CD14-positive monocyte (primary cell): Measurements from ENCODE around the gene DGKA. TPM values are rescaled to one million over a fixed set of nuclear protein-coding genes. Genes with fewer than 3 reads are reported as not detected.

Experiments used
- DNase-seq, 3 donors: peaks; one replicate each; pipeline ENCODE4 v3.0.0-alpha.2; 2011 to 2022
- H2AFZ ChIP-seq: 2 replicates; pipeline ENCODE4 v1.6.0; 2012; ENCODE audit warnings: mild to moderate bottlenecking, low read depth, low read length, inconsistent platforms; ENCODE audit not compliant: insufficient read depth, poor library complexity, severe bottlenecking
- H3K27ac ChIP-seq, 2 donors: 1 replicate in 1 of 2; 2 replicates in 1 of 2; pipeline ENCODE4 v1.5.1; 2012 to 2013; ENCODE audit warnings: low read length in 2 of 2, control low read depth in 1 of 2, inconsistent platforms in 1 of 2, low read depth in 1 of 2, mild to moderate bottlenecking in 1 of 2
- H3K27me3 ChIP-seq, 2 donors: one replicate each; pipeline versions ENCODE4 v1.6.0 to v1.6.1; 2011 to 2013; ENCODE audit warnings: low read length in 2 of 2; ENCODE audit not compliant: control insufficient read depth in 2 of 2, insufficient read depth in 2 of 2
- H3K36me3 ChIP-seq, 2 donors: replicated peaks in 1 of 2; 1 replicate in 1 of 2; 2 replicates in 1 of 2; pipeline versions ENCODE4 v1.5.1 to v1.6.1; 2012 to 2013; ENCODE audit warnings: low read length in 2 of 2, control low read depth in 1 of 2, inconsistent platforms in 1 of 2, mild to moderate bottlenecking in 1 of 2; ENCODE audit not compliant: insufficient read depth in 2 of 2, control insufficient read depth in 1 of 2
- H3K4me1 ChIP-seq, 2 donors: 1 replicate in 1 of 2; 2 replicates in 1 of 2; pipeline versions ENCODE4 v1.5.1 to v1.6.1; 2012 to 2013; ENCODE audit warnings: low read length in 2 of 2, control low read depth in 1 of 2, inconsistent platforms in 1 of 2, mild to moderate bottlenecking in 1 of 2, moderate library complexity in 1 of 2; ENCODE audit not compliant: insufficient read depth in 2 of 2, control insufficient read depth in 1 of 2
- H3K4me2 ChIP-seq: replicated peaks from 2 replicates; pipeline ENCODE3; 2012; ENCODE audit warnings: low read length, moderate library complexity, mild to moderate bottlenecking; ENCODE audit not compliant: poor library complexity, severe bottlenecking; ENCODE audit errors: extremely low read depth
- H3K4me3 ChIP-seq, 3 experiments: fragments of 200-600 bp in 1 of 3; sonication (generic) in 1 of 3; replicated peaks in 1 of 3; 1 replicate in 2 of 3; 2 replicates in 1 of 3; pipeline ENCODE4 v1.5.1; 2011 to 2013; ENCODE audit warnings: low read length in 3 of 3, mild to moderate bottlenecking in 3 of 3, control low read depth in 2 of 3, low read depth in 2 of 3, inconsistent platforms in 1 of 3, moderate library complexity in 1 of 3
- H3K79me2 ChIP-seq: 2 replicates; pipeline ENCODE4 v1.6.0; 2012; ENCODE audit warnings: mild to moderate bottlenecking, control low read depth, inconsistent platforms, low read length, moderate library complexity; ENCODE audit not compliant: insufficient read depth
- H3K9ac ChIP-seq: 2 replicates; pipeline ENCODE4 v1.6.0; 2017; ENCODE audit warnings: low read length, mild to moderate bottlenecking; ENCODE audit not compliant: insufficient read depth, poor library complexity, severe bottlenecking
- H3K9me3 ChIP-seq, 2 donors: replicated peaks in 1 of 2; 1 replicate in 1 of 2; 2 replicates in 1 of 2; pipeline versions ENCODE4 v1.5.1 to v1.6.1; 2012 to 2013; ENCODE audit warnings: low read length in 2 of 2, control low read depth in 1 of 2; ENCODE audit not compliant: control insufficient read depth in 1 of 2, insufficient read depth in 1 of 2
- H4K20me1 ChIP-seq: 2 replicates; pipeline ENCODE4 v1.6.0; 2012; ENCODE audit warnings: mild to moderate bottlenecking, low read length, control low read depth, moderate library complexity; ENCODE audit not compliant: insufficient read depth
- H3K27ac Mint-ChIP-seq, 7 donors: one replicate each; pipeline ENCODE4 v1.8.0; 2020; ENCODE audit warnings: mild to moderate bottlenecking in 7 of 7, mixed read lengths in 7 of 7, moderate library complexity in 6 of 7, inconsistent platforms in 2 of 7
- H3K27me3 Mint-ChIP-seq, 3 donors: one replicate each; pipeline ENCODE4 v1.8.0; 2021 to 2022; ENCODE audit warnings: low read depth in 3 of 3, mild to moderate bottlenecking in 3 of 3, mixed read lengths in 3 of 3, moderate library complexity in 3 of 3, inconsistent platforms in 1 of 3
- H3K36me3 Mint-ChIP-seq, 2 donors: one replicate each; pipeline ENCODE4 v1.8.0; 2020; ENCODE audit warnings: mixed read lengths in 2 of 2, inconsistent platforms in 1 of 2, mild to moderate bottlenecking in 1 of 2
- H3K4me1 Mint-ChIP-seq: one replicate; pipeline ENCODE4 v1.8.0; 2020; ENCODE audit warnings: mild to moderate bottlenecking, mixed read lengths
- H3K4me3 Mint-ChIP-seq, 2 donors: one replicate each; pipeline ENCODE4 v1.8.0; 2020; ENCODE audit warnings: mild to moderate bottlenecking in 2 of 2, mixed read lengths in 2 of 2, moderate library complexity in 1 of 2
- H3K9me3 Mint-ChIP-seq, 7 donors: one replicate each; pipeline ENCODE4 v1.8.0; 2020 to 2022; ENCODE audit warnings: mixed read lengths in 7 of 7, mild to moderate bottlenecking in 6 of 7, moderate library complexity in 6 of 7, inconsistent platforms in 2 of 7
- WGBS: methylation state at CpG from one replicate; pipeline ENCODE4 v1.1.5; 2013; ENCODE audit warnings: missing lambda C conversion rate; ENCODE audit not compliant: insufficient coverage; 5-methylcytosine and 5-hydroxymethylcytosine counted together
- intact Hi-C, 2 donors: fragments of 100-400 bp; cut with micrococcal nuclease; formaldehyde crosslinking; loops; one replicate each; pipeline versions ENCODE4 v1.15.0 to v1.15.1; 2023
- polyA plus RNA-seq, 3 donors: library from polyadenylated mRNA; depleted of rRNA in 1 of 3; unstranded in 2 of 3; stranded (reverse) in 1 of 3; fragments of 300-500 nt in 2 of 3; fragments of >200 nt in 1 of 3; fragmentation: Illumina TruSeq in 2 of 3; gene quantifications; 1 replicate in 2 of 3; 2 replicates in 1 of 3; pipeline ENCODE4 v1.2.3, GENCODE V29; 2012 to 2021
- TF ChIP-seq, protein P1 (sequence below): fragments of 200-600 bp; IDR thresholded peaks from one replicate; pipeline ENCODE4 v1.8.0; 2022; ENCODE audit warnings: antibody characterized with exemption, mild to moderate bottlenecking

DGKA gene
- polyA plus RNA-seq, 3 donors: 16.0 to 99.1 (median 21.4) TPM

- peaks cover 14% of the 10 kb centered on the region for H4K20me1 ChIP-seq
- intact Hi-C loops: no loop called here
- H3K4me2 ChIP-seq: no peak overlapping the region
- H3K36me3 Mint-ChIP-seq: peaks cover 19 to 25% of the 10 kb centered on the region in 2 donors
- peaks cover 0 to 2% (median 0%) of the 10 kb centered on the region in 3 donors for H3K27me3 Mint-ChIP-seq
- H3K9me3 ChIP-seq: no peaks in the 10 kb centered on the region
- no peaks in the 10 kb centered on the region for H3K27me3 ChIP-seq
- H3K36me3 ChIP-seq: peaks cover 17 to 24% of the 10 kb centered on the region in 2 donors
- H3K27ac Mint-ChIP-seq: peak overlapping the region in 1 of 7 donors; percentile 49
- H3K27ac ChIP-seq: no peak overlapping the region
- H3K4me1 ChIP-seq: peaks cover 0 to 1% of the 10 kb centered on the region in 2 donors
- H3K9me3 Mint-ChIP-seq: peaks cover 0 to 2% (median 0%) of the 10 kb centered on the region in 7 donors
- H3K9ac ChIP-seq: no peak overlapping the region
- H2AFZ ChIP-seq: no peak overlapping the region
- peaks cover 51% of the 10 kb centered on the region for H3K79me2 ChIP-seq
- peaks cover 6% of the 10 kb centered on the region for H3K4me1 Mint-ChIP-seq
- WGBS: no CpG with 5 or more reads among the region's 2 CpGs
- H3K4me3 ChIP-seq: no peak overlapping the region
- TF ChIP-seq, protein P1, sequence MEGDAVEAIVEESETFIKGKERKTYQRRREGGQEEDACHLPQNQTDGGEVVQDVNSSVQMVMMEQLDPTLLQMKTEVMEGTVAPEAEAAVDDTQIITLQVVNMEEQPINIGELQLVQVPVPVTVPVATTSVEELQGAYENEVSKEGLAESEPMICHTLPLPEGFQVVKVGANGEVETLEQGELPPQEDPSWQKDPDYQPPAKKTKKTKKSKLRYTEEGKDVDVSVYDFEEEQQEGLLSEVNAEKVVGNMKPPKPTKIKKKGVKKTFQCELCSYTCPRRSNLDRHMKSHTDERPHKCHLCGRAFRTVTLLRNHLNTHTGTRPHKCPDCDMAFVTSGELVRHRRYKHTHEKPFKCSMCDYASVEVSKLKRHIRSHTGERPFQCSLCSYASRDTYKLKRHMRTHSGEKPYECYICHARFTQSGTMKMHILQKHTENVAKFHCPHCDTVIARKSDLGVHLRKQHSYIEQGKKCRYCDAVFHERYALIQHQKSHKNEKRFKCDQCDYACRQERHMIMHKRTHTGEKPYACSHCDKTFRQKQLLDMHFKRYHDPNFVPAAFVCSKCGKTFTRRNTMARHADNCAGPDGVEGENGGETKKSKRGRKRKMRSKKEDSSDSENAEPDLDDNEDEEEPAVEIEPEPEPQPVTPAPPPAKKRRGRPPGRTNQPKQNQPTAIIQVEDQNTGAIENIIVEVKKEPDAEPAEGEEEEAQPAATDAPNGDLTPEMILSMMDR: no peak
- DNase-seq: no peak
- no peak overlapping the region for H3K4me3 Mint-ChIP-seq
Measured at GRCh38 chr12:55909513-55909884, 21.5 kb upstream of the DGKA start.

- Histone ChIP-seq H3K27ac (no peak overlapping the region), H3K9me3 (no peaks in the 10 kb centered on the region), H3K79me2 (peaks cover 81% of the 10 kb centered on the region), H3K4me1 (peaks cover 10 to 17% of the 10 kb centered on the region in 2 donors), H3K4me2 (no peak overlapping the region), H3K27me3 (no peaks in the 10 kb centered on the region), H3K9ac (no peak overlapping the region), H4K20me1 (peaks cover 36% of the 10 kb centered on the region), H2AFZ (no peak overlapping the region), H3K36me3 (peaks cover 21 to 33% of the 10 kb centered on the region in 2 donors), H3K4me3 (no peak overlapping the region)
- intact Hi-C loops: no loop called here
- TF ChIP-seq, protein P1: no peak
- no peak for DNase-seq
- H3K27me3 Mint-ChIP-seq: peaks cover 0 to 2% (median 0%) of the 10 kb centered on the region in 3 donors
- H3K36me3 Mint-ChIP-seq: peaks cover 21 to 40% of the 10 kb centered on the region in 2 donors
- H3K9me3 Mint-ChIP-seq: no peaks in the 10 kb centered on the region
- H3K4me3 Mint-ChIP-seq: no peak overlapping the region
- H3K27ac Mint-ChIP-seq: no peak overlapping the region
- 100% methylated on average over 2 of the region's 4 CpGs for WGBS
- peaks cover 20% of the 10 kb centered on the region for H3K4me1 Mint-ChIP-seq
Measured at GRCh38 chr12:55912908-55913307, 18.1 kb upstream of the DGKA start.
